ENCODE measurements around the gene PPP1R26.
A peak's percentile ranks its signal among the peaks of the same experiment; 100 is the strongest.

PPP1R26 gene

DNA sequence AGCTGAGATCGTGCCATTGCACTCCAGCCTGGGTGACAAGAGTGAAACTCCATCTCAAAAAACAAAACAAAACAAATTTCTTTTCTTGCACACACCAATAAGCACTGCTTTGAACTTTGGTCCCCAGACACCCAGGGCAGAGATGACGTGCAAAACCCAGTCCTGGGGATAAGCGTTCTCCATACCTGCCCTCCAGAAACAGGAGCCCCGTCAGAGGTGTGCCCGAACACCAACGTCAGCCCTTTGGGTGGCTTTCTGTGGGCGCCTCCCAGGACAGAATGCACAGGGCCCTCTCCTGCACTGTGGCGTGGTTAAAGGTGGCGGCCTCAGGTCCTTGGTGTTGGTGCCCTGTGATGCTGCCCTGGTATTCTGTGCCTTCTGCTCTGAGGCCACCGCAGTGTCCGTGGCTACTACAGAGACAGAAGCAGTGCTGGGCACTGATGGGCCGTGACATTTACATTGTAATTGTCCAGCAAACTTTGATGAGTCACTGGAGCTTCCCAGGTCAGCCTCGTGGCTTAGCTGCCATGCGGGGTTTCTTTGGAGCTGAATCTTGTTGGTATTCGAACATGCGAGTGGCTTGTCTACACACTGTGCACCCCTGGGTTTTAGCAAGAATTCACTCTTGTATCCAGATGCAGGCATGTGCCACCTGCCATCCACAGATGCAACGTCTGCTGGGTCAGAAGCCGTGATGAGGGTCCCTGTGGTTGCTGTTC, 9.8 kb downstream of the PPP1R26 start:
- no peak for DNase-seq (ENCODE audit: low read depth)

DNA sequence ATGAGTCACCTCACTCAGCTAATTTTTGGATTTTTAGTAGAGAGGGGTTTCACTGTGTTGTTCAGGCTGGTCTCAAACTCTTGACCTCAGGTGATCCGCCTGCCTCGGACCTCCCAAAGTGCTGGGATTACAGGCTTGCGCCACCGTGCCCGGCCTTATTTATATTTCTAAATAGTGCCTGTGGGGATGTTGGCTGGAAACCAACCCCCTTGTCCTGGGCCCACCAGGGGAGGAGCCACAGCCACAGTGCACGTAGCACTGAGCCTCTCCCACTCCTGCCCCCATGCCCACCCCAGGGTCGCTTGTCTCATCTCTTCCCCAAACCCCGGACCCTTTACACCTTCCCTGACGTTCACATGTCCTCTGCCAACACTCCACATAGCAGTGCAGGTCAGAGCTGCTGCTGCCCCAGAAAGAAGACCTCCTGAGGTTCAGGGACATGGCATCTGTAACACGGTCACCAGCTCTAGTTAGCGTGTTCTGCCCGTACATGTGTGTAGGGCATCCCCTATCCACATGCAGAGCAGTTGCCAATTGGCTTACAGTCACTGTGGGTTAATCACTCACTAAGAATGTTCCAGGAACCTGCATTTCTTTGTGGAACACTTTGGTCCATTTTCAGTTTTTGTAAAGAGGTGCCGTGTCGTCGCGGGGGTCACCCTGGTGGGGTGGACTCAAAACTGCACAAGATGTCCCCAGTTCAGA, 10.7 kb downstream of the PPP1R26 start:
- DNase-seq (ENCODE audit: low read depth), result no peak

GRCh38 chr9:135490980-135491464, 11.4 kb downstream of the PPP1R26 start:
- DNase-seq (ENCODE audit: low read depth), result no peak

- DNase-seq (ENCODE audit: low read depth), result no peak
Measured at GRCh38 chr9:135491764-135492163, 12.2 kb downstream of the PPP1R26 start.

GRCh38 chr9:135492886-135493669, 13.5 kb downstream of the PPP1R26 start:
- no peak for DNase-seq (ENCODE audit: low read depth)

- no peak for DNase-seq (ENCODE audit: low read depth)
Measured at GRCh38 chr9:135494791-135495559, 15.4 kb downstream of the PPP1R26 start.

- DNase-seq (ENCODE audit: low read depth), result no peak
Measured at GRCh38 chr9:135498381-135499126, 19.0 kb downstream of the PPP1R26 start.

GRCh38 chr9:135499326-135500070, 19.9 kb downstream of the PPP1R26 start:
- peak; percentile 41 for DNase-seq (ENCODE audit: low read depth)

DNA sequence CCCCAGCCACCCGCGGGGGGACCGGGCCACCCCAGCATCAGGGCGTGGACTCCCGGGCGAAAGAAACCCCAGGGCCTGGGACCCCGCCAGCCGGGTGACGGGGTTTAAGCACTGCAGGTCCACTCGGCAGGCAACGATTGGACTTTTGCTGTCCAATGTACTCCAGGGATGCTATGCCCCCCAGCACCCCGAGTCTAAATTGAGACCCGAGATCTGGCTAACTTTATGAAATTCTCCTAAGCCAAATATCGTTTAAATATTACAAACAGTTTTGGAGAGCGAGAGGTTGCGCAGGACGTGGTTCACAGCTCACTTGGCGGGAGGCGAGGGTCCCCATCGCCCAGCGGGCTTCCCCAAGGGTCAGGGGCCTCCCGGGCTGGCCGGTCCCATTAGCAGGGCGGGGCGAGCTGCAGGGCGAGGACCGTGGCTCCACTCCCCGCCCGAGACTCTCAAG, 20.5 kb downstream of the PPP1R26 start:
- DNase-seq (ENCODE audit: low read depth), result no peak

DNA sequence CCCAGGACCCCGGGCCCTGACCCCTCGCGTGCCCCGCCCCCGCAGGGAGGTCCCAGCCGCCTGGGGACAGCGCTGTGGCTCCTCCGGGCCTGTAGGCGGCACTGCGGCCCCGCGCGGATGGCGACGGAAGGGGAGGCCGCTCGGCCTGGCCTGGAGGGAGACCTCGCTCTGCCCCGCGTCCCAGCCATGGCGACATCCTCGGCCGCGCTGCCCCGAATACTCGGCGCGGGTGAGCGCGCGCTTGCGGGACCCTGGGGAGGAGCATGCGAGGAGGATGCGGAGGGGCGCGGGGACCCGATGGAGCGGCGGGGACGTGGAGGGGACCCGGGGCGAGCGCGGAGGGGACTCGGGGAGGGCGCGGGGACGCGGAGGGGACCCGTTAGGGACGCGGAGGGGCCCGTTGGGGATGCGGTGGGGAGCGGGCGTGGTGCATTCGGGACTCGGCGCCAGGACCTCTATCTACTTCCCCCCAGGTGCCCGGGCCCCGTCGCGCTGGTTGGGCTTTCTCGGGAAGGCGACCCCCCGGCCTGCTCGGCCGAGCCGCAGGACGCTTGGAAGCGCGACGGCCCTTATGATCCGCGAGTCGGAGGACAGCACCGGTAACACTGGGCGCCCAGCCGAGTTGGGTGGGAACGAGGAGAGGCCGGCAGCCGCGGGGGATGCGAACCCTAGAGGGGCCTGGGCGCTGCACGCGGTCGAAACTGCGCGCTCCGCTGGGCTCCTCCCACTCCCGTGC, 21.1 kb downstream of the PPP1R26 start, which contains the start of gene MRPS2:
Gene MRPS2 (plus strand): TSS at position 158 of the 736 bp plus-strand sequence. CDS start 29 bp downstream, at position 187.
- DNase-seq (ENCODE audit: low read depth), result peak; percentile 23

- no peak for DNase-seq (ENCODE audit: low read depth)
Measured at GRCh38 chr9:135501261-135502167, 21.9 kb downstream of the PPP1R26 start.

DNA sequence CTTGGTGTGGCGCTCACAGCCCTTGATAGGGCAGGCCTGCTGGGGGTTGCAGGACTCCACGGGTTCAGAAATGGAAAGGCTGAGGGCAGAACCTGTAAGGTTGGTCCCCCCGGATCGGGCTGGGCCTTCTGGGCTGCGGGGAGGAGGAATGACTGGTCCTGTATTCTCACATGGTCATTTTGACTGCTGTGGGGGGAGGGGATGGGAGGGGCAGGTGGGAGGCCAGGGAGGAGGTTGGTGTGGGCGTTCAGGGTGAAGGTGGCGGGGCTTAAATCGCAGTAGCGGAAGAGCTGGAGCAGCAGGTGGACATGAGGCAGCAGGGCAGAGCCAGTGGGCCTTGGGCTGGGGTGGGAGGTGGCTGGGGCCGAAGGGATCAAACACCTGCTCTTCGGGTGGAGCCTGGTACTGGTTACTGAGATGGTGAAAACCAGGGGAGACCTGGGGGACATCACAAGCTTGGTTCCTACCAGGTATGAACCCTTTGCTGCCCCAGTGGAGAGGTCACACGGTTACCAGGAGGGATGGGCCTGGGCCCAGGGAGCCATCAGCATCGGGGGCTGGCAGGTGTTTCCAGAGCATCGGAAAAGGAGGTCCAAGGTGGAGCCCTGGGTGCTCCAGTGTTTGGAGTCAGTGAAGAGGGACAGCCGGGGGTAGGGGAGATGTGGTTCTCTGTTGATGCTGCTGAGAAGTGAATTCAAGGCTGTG, 22.7 kb downstream of the PPP1R26 start:
- DNase-seq (ENCODE audit: low read depth), result no peak

DNA sequence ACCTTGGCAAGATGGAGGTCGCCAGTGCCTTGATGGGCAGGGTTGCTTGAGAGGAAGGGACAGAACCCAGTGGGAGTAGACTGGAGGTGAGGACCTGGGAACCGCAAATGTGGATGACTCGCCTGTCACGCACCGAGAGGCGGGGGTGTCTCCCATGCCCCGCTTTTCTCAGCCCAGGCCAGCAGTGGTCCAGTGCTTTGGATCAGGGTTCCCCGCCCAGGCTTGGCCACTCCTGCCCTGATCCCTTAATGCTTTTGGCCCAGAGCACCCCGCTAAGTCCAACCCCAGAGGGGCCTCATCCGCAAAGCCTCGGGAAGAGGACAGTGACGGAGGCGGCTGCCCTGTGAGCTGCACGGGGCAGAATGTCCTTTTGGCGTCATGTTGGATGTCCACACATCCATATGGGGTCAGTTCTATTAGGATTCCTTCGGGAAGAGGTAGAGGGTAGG, 23.3 kb downstream of the PPP1R26 start:
- DNase-seq (ENCODE audit: low read depth), result no peak

- DNase-seq (ENCODE audit: low read depth), result no peak
Measured at GRCh38 chr9:135503371-135504261, 24.0 kb downstream of the PPP1R26 start.

DNA sequence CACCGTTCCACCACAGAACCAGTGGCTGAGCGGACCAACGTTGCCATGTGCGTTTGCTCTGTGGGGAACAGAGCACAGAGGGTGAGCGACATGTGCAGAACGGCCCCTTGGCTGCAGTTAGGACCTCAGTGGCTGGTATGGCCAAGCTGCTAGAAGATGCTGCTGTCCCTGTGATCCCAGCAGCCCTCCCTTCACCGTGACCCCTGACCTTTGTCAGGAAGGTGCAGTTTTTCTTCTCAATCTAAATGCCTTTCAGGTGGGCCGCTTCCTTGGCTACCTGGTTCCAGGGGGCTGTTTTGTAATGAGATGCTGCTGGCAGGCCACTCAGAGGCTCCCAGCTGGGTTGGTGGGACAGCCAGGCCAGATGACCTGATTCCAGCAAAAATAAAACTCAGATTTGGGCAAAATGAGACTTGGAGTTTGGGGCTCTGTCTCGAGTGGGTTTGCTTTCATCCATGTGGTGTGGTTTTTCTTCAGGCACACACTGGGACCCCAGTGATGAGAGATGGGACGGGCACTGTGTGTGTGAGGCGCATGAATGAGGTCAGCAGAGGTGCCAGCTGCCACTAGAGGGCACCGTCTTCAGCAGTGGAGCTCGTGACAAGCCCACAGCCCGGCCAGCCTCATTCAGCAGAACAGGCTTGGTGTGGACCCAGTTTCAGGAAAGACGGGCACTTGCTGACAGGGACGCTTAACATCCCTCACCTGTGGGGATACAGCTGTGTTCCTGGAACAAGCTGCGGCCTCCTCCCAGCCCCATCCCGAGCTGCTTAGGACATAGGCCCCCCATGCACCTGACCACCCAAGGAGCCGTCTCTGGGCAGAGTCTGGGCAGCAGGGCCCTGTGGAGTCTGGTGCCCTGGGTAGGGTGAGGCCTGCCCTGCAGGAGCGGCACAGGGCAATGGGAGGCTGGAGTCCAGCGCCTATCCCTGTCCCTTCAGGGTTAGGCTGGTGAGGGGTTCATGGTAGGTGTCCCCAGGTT, 25.0 kb downstream of the PPP1R26 start:
- no peak for DNase-seq (ENCODE audit: low read depth)
